B cell (primary cell): ENCODE results near the gene KCNJ13. TPM values are rescaled to one million over a fixed set of nuclear protein-coding genes. Genes with fewer than 3 reads are reported as not detected.

Experiments used
- ATAC-seq: fragments of 200-7000 bp; cut with Tn5 transposase; one replicate; pipeline ENCODE4 v1.10.0; 2021; ENCODE audit warnings: low read depth, mild to moderate bottlenecking, moderate number of reproducible peaks, moderate library complexity
- CTCF ChIA-PET: fragments of 350-600 bp; sonication (Branson Sonifier 250); formaldehyde crosslinking; loops from one replicate; lab custom pipeline; 2021; ENCODE audit warnings: antibody characterized with exemption, inconsistent platforms; lab: Charles Lee
- POLR2A ChIA-PET: fragments of 350-600 bp; sonication (Branson Sonifier 250); formaldehyde crosslinking; loops from one replicate; lab custom pipeline; 2021; ENCODE audit warnings: antibody characterized with exemption; lab: Charles Lee
- DNase-seq: peaks from one replicate; pipeline ENCODE4 v3.0.0; 2013
- H2AFZ ChIP-seq: 2 replicates; pipeline ENCODE4 v1.6.1; 2012; ENCODE audit warnings: mild to moderate bottlenecking, low read depth, low read length; ENCODE audit not compliant: insufficient read depth, poor library complexity, severe bottlenecking
- H3K27ac ChIP-seq, 2 donors: 1 replicate in 1 of 2; 2 replicates in 1 of 2; pipeline ENCODE4 v1.5.1; 2012 to 2013; ENCODE audit warnings: low read length in 2 of 2, mild to moderate bottlenecking in 2 of 2, moderate library complexity in 1 of 2
- H3K27me3 ChIP-seq, 4 experiments: fragments of 200-600 bp in 1 of 4; sonication (generic) in 1 of 4; replicated peaks in 1 of 4; 1 replicate in 2 of 4; 2 replicates in 2 of 4; pipeline versions ENCODE4 v1.6.1 to v1.7.0; 2013 to 2016; ENCODE audit warnings: low read length in 3 of 4, mild to moderate bottlenecking in 2 of 4, mixed read lengths in 1 of 4, moderate library complexity in 1 of 4; ENCODE audit not compliant: insufficient read depth in 4 of 4, control insufficient read depth in 3 of 4; ENCODE audit errors: control extremely low read depth in 1 of 4
- H3K36me3 ChIP-seq, 2 experiments: replicated peaks in 1 of 2; 1 replicate in 1 of 2; 2 replicates in 1 of 2; pipeline versions ENCODE4 v1.6.1 to v1.7.1; 2013; ENCODE audit warnings: low read length in 1 of 2; ENCODE audit not compliant: insufficient read depth in 2 of 2, control insufficient read depth in 1 of 2; ENCODE audit errors: control extremely low read depth in 1 of 2, extremely low read depth in 1 of 2
- H3K4me1 ChIP-seq, 2 donors: fragments of 200-600 bp in 1 of 2; sonication (generic) in 1 of 2; 1 replicate in 1 of 2; 2 replicates in 1 of 2; pipeline versions ENCODE4 v1.5.1 to v1.6.1; 2013 to 2017; ENCODE audit warnings: low read length in 2 of 2; ENCODE audit not compliant: control insufficient read depth in 2 of 2, insufficient read depth in 2 of 2
- H3K4me2 ChIP-seq: replicated peaks from 2 replicates; pipeline ENCODE3; 2012; ENCODE audit warnings: mild to moderate bottlenecking, low read depth, low read length; ENCODE audit not compliant: poor library complexity, severe bottlenecking
- H3K4me3 ChIP-seq, 5 experiments: fragments of 200-600 bp in 1 of 5; sonication (generic) in 1 of 5; 1 replicate in 3 of 5; 2 replicates in 2 of 5; pipeline versions ENCODE4 v1.5.1 to v1.7.0; 2011 to 2016; ENCODE audit warnings: low read length in 4 of 5, mild to moderate bottlenecking in 4 of 5, low read depth in 2 of 5, control low read depth in 1 of 5, moderate library complexity in 1 of 5; ENCODE audit not compliant: insufficient read depth in 1 of 5; ENCODE audit errors: control extremely low read depth in 1 of 5, extremely low read depth in 1 of 5
- H3K79me2 ChIP-seq: fragments of 200-600 bp; sonication (generic); one replicate; pipeline ENCODE4 v1.6.0; 2016; ENCODE audit warnings: low read length; ENCODE audit not compliant: control insufficient read depth, insufficient read depth
- H3K9ac ChIP-seq: fragments of 200-600 bp; sonication (generic); 2 replicates; pipeline ENCODE4 v1.6.1; 2017; ENCODE audit warnings: mild to moderate bottlenecking, low read length, moderate library complexity
- H3K9me3 ChIP-seq, 3 donors: one replicate each; pipeline versions ENCODE4 v1.6.1 to v1.7.1; 2013; ENCODE audit warnings: low read length in 2 of 3; ENCODE audit not compliant: control insufficient read depth in 2 of 3, insufficient read depth in 1 of 3; ENCODE audit errors: control extremely low read depth in 1 of 3
- H4K20me1 ChIP-seq: 2 replicates; pipeline ENCODE4 v1.6.0; 2012; ENCODE audit warnings: mild to moderate bottlenecking, low read length; ENCODE audit not compliant: insufficient read depth, control insufficient read depth, poor library complexity, severe bottlenecking
- H3K27ac Mint-ChIP-seq: one replicate; pipeline ENCODE4 v1.8.0; 2021; ENCODE audit warnings: mixed read lengths
- H3K27me3 Mint-ChIP-seq: one replicate; pipeline ENCODE4 v1.8.0; 2021; ENCODE audit warnings: mixed read lengths
- H3K4me1 Mint-ChIP-seq: one replicate; pipeline ENCODE4 v1.8.0; 2021; ENCODE audit warnings: mixed read lengths
- H3K4me3 Mint-ChIP-seq: one replicate; pipeline ENCODE4 v1.8.0; 2021; ENCODE audit warnings: mixed read lengths
- H3K9me3 Mint-ChIP-seq: one replicate; pipeline ENCODE4 v1.8.0; 2022; ENCODE audit warnings: mixed read lengths; ENCODE audit not compliant: insufficient read depth
- CTCF ChIP-seq: fragments of 200-600 bp; IDR thresholded peaks from one replicate; pipeline ENCODE4 v1.8.0; 2022; ENCODE audit warnings: antibody characterized with exemption, mild to moderate bottlenecking
- EZH2 ChIP-seq: IDR thresholded peaks from 2 replicates; pipeline ENCODE4 v1.6.1; 2012; ENCODE audit warnings: borderline replicate concordance, low read depth, mild to moderate bottlenecking, moderate library complexity, low read length; ENCODE audit not compliant: insufficient read depth, poor library complexity, severe bottlenecking
- WGBS: methylation state at CpG from one replicate; pipeline ENCODE4 v1.1.5; 2013; ENCODE audit warnings: missing lambda C conversion rate; ENCODE audit not compliant: insufficient coverage; 5-methylcytosine and 5-hydroxymethylcytosine counted together
- intact Hi-C: fragments of 100-400 bp; cut with micrococcal nuclease; formaldehyde crosslinking; loops from one replicate; pipeline ENCODE4 v1.10.0; 2022
- polyA plus RNA-seq: library from polyadenylated mRNA; depleted of rRNA; stranded (reverse); fragments of >200 nt; gene quantifications from 2 replicates; pipeline ENCODE4 v1.2.3, GENCODE V29; 2012
- total RNA-seq, 2 donors: library from RNA; stranded (reverse); fragments of 120-200 nt in 1 of 2; gene quantifications; 1 replicate in 1 of 2; 2 replicates in 1 of 2; pipeline versions ENCODE4 v1.2.3 to v1.2.4, GENCODE V29; 2013 to 2022

KCNJ13 gene
- total and polyA plus RNA-seq, 2 donors (not counting 1 experiment from before 2014, with no cell fraction given): not detected

- H4K20me1 ChIP-seq: no peaks in the 10 kb centered on the region
- Mint-ChIP-seq H3K4me3 (no peak overlapping the region), H3K27me3 (no peaks in the 10 kb centered on the region), H3K4me1 (no peaks in the 10 kb centered on the region), H3K9me3 (no peaks in the 10 kb centered on the region), H3K27ac (no peak overlapping the region)
- ChIA-PET POLR2A (no interaction called here), CTCF (interaction anchor here (0.7 kb wide), 1 partner anchor 901 kb away, joined by 5 read pairs; no protein-coding TSS in a partner anchor)
- no peak overlapping the region for H3K4me2 ChIP-seq
- DNase-seq (no peak), ATAC-seq (no peak)
- no peaks in the 10 kb centered on the region for H3K27me3 ChIP-seq
- H3K79me2 ChIP-seq: no peaks in the 10 kb centered on the region
- no peak overlapping the region for H2AFZ ChIP-seq
- no peaks in the 10 kb centered on the region for H3K9me3 ChIP-seq
- intact Hi-C loops: no loop called here
- H3K9ac ChIP-seq: no peak overlapping the region
- TF ChIP-seq EZH2: no peak
- TF ChIP-seq CTCF: no peak
- no peaks in the 10 kb centered on the region for H3K4me1 ChIP-seq
- H3K4me3 ChIP-seq: no peak overlapping the region
- WGBS: no CpG with 5 or more reads among the region's 2 CpGs
- no peak overlapping the region for H3K27ac ChIP-seq
- peaks cover 6 to 47% of the 10 kb centered on the region in 2 experiments for H3K36me3 ChIP-seq
Measured at GRCh38 chr2:232757905-232758304, 18.5 kb downstream of the KCNJ13 start.

GRCh38 chr2:232750135-232750671 is 26.2 kb downstream of the KCNJ13 start:
- Histone ChIP-seq H3K36me3 (peaks cover 6 to 43% of the 10 kb centered on the region in 2 experiments), H3K27me3 (no peaks in the 10 kb centered on the region), H3K27ac (no peak overlapping the region), H3K4me2 (no peak overlapping the region), H3K4me3 (no peak overlapping the region), H3K9me3 (no peaks in the 10 kb centered on the region), H3K79me2 (no peaks in the 10 kb centered on the region), H2AFZ (no peak overlapping the region), H3K9ac (no peak overlapping the region), H4K20me1 (no peaks in the 10 kb centered on the region), H3K4me1 (no peaks in the 10 kb centered on the region)
- CTCF ChIA-PET: no interaction called here
- no peak overlapping the region for H3K4me3 Mint-ChIP-seq
- no peak overlapping the region for H3K27ac Mint-ChIP-seq
- H3K4me1 Mint-ChIP-seq: no peaks in the 10 kb centered on the region
- H3K27me3 Mint-ChIP-seq: no peaks in the 10 kb centered on the region
- no peak for DNase-seq
- no peak for ATAC-seq
- TF ChIP-seq CTCF: no peak
- no peak for TF ChIP-seq EZH2
- no peaks in the 10 kb centered on the region for H3K9me3 Mint-ChIP-seq
- no CpG with 5 or more reads among the region's 4 CpGs for WGBS
- intact Hi-C loops: no loop called here
- POLR2A ChIA-PET: no interaction called here
